Gastrocnemius medialis (tissue), 4 donors: ENCODE measurements around the gene PTPN3. TPM values are rescaled to one million over a fixed set of nuclear protein-coding genes. Genes with fewer than 3 reads are reported as not detected.

ENCODE experiments used
- ATAC-seq, 2 donors: fragments of 150-250 bp; one replicate each; pipeline ENCODE4 v1.9.1; 2016
- DNase-seq, 2 donors: peaks; one replicate each; pipeline ENCODE4 v3.0.0-alpha.2; 2019
- H3K27ac ChIP-seq, 4 donors: fragments of 200-600 bp; sonication (generic); 1 replicate in 1 of 4; 2 replicates in 3 of 4; pipeline ENCODE4 v1.5.1; 2016 to 2018; ENCODE audit warnings: mild to moderate bottlenecking in 2 of 4, moderate library complexity in 1 of 4
- H3K27me3 ChIP-seq, 3 donors: fragments of 200-600 bp; sonication (generic) in 2 of 3; 1 replicate in 1 of 3; 2 replicates in 2 of 3; pipeline versions ENCODE4 v1.5.1 to v1.6.0; 2016 to 2019; ENCODE audit warnings: mild to moderate bottlenecking in 1 of 3, moderate library complexity in 1 of 3
- H3K36me3 ChIP-seq, 2 donors: fragments of 200-600 bp; sonication (generic) in 1 of 2; one replicate each; pipeline ENCODE4 v1.5.1; 2017 to 2018
- H3K4me1 ChIP-seq, 2 donors: fragments of 200-600 bp; sonication (generic) in 1 of 2; one replicate each; pipeline ENCODE4 v1.5.1; 2016 to 2017; ENCODE audit warnings: mild to moderate bottlenecking in 2 of 2
- H3K4me3 ChIP-seq, 4 donors: fragments of 200-600 bp; sonication (generic) in 3 of 4; 1 replicate in 1 of 4; 2 replicates in 3 of 4; pipeline ENCODE4 v1.5.1; 2016 to 2019; ENCODE audit warnings: mild to moderate bottlenecking in 2 of 4
- H3K9me3 ChIP-seq, 3 donors: fragments of 200-600 bp; sonication (generic) in 2 of 3; 1 replicate in 1 of 3; 2 replicates in 2 of 3; pipeline ENCODE4 v1.5.1; 2016 to 2019
- POLR2A ChIP-seq, 2 donors: fragments of 450-650 bp; IDR thresholded peaks; one replicate each; pipeline ENCODE4 v1.6.1; 2017; ENCODE audit warnings: antibody characterized with exemption in 2 of 2, mild to moderate bottlenecking in 2 of 2, moderate library complexity in 2 of 2
- in situ Hi-C, 4 donors: fragments of 200-750 bp; cut with MboI; loops; one replicate each; pipeline versions ENCODE4 v1.15.0 to v1.8.0; 2017; ENCODE audit warnings: low sequenced_read_pairs in 4 of 4
- intact Hi-C: fragments of 100-400 bp; cut with DNase I; formaldehyde crosslinking; loops from one replicate; pipeline ENCODE4 v1.15.1; 2023; ENCODE audit warnings: low total_unique reads
- total RNA-seq, 4 donors: library from RNA; depleted of rRNA; stranded (reverse); fragments of >200 nt; gene quantifications; one replicate each; pipeline versions ENCODE4 v1.1.0 to v1.2.3, GENCODE V29; 2016
- TF ChIP-seq, protein P1 (sequence below), 5 experiments: fragments of 450-650 bp in 3 of 5; fragments of 200-600 bp in 2 of 5; sonication (generic) in 2 of 5; IDR thresholded peaks in 4 of 5; conservative IDR thresholded peaks in 1 of 5; 1 replicate in 4 of 5; 2 replicates in 1 of 5; pipeline ENCODE4 v1.5.1; 2016 to 2019; ENCODE audit warnings: antibody characterized with exemption in 5 of 5, mild to moderate bottlenecking in 3 of 5, moderate library complexity in 3 of 5

Gene PTPN3
- total RNA-seq, 4 donors from 2014 or later = 15.6 to 305 (median 82.2) TPM

DNA sequence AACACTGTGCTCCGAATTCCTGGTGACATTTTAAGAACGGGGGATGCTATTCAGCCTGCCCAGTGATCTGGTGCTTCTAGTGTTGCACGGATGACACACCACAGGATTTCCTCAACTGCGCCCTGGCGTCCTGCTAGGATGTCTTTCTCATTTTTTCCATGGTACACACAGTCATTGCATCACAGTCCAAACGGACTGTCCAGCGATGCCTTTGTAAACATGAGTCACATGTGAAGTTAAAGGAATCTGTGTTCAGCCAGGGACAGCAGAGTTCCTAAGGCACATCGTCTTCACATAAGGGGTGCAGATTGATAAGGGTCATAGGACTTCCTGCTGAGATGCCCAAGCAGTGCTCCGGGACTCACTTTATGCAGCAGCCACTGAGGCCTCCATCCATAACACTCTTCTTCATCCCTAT, 9.3 kb upstream of the PTPN3 start:
- TF ChIP-seq, protein P1, sequence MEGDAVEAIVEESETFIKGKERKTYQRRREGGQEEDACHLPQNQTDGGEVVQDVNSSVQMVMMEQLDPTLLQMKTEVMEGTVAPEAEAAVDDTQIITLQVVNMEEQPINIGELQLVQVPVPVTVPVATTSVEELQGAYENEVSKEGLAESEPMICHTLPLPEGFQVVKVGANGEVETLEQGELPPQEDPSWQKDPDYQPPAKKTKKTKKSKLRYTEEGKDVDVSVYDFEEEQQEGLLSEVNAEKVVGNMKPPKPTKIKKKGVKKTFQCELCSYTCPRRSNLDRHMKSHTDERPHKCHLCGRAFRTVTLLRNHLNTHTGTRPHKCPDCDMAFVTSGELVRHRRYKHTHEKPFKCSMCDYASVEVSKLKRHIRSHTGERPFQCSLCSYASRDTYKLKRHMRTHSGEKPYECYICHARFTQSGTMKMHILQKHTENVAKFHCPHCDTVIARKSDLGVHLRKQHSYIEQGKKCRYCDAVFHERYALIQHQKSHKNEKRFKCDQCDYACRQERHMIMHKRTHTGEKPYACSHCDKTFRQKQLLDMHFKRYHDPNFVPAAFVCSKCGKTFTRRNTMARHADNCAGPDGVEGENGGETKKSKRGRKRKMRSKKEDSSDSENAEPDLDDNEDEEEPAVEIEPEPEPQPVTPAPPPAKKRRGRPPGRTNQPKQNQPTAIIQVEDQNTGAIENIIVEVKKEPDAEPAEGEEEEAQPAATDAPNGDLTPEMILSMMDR (IDR thresholded peaks at IDR 0.05 in 4 of 5, conservative IDR thresholded peaks at IDR 0.05 in 1 of 5) = no peak
- peak in 1 of 2 donors; percentile 53 for TF ChIP-seq POLR2A (IDR thresholded peaks at IDR 0.05)
- Histone ChIP-seq H3K4me1 (peaks cover 24 to 26% of the 10 kb centered on the region in 2 donors), H3K27me3 (no peaks in the 10 kb centered on the region), H3K9me3 (no peaks in the 10 kb centered on the region), H3K27ac (peak overlapping the region; percentile 87 to 94 (median 91)), H3K36me3 (no peaks in the 10 kb centered on the region), H3K4me3 (peak overlapping the region in 1 of 4 donors; percentile 1)
- intact Hi-C loops = loop anchor here (1.0 to 5.0 kb wide), 4 partner anchors 32 to 395 kb away; no protein-coding TSS in a partner anchor
- peak; percentile 93 to 97 for DNase-seq
- in situ Hi-C loops = no loop called here
- peak; percentile 96 for ATAC-seq

DNA sequence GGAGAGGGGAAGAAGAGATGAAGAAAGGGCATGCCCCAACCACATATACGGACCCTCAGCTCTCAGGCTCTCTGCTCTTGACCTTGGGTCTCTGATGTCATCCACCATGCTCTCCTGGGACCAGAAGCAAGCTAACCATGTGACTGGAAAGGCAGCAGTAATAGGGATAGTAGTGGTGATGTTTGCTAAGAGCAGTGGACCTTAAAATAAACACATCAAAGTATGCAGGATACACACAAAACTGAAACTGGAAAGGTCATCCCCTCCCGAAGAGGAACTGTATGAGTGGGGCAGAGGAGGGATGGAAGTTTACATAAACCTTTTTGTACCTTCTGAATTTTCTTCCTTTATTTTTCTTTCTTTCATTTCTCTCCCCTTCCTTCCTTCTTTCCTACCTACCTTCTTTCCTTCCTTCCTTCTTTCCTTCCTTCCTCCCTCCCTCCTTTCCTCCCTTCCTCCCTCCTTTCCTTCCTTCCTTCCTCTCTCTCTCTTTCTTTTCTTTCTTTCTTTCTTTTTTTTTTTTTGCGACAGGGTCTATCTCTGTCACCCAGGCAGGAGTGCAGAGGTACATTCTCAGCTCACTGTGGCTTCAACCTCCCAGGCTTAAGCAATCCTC, 8.1 kb upstream of the PTPN3 start:
- Histone ChIP-seq H3K36me3 (no peaks in the 10 kb centered on the region), H3K4me3 (no peak overlapping the region), H3K27me3 (no peaks in the 10 kb centered on the region), H3K27ac (peak overlapping the region; percentile 83 to 87 (median 86)), H3K4me1 (peaks cover 24% of the 10 kb centered on the region in 2 donors), H3K9me3 (no peaks in the 10 kb centered on the region)
- intact Hi-C loops (loop anchor here (2.0 to 5.0 kb wide), 2 partner anchors 53 to 394 kb away; no protein-coding TSS in a partner anchor), in situ Hi-C loops (no loop called here)
- DNase-seq (no peak), ATAC-seq (no peak)
- TF ChIP-seq, protein P1 (IDR thresholded peaks at IDR 0.05 in 4 of 5, conservative IDR thresholded peaks at IDR 0.05 in 1 of 5) = no peak
- no peak for TF ChIP-seq POLR2A (IDR thresholded peaks at IDR 0.05)

DNA sequence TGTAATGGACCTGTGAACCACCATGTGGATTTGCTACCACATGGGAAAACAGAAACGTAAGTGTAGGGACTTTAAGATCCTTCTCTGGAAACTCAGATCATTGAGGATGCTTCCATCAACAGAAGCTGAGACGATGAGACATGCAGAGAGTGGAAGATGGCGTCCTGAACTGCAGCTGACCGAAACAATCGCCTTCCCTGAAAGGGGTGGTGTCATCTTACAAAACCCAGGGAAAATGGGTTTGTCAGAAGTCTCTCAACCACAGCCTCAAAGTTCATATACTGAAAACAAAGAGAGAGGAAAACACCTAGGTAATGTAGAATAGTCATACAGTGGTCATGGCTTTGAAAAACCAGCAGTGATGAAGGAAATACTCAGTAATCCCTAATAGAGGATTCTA, 6.6 kb upstream of the PTPN3 start:
- intact Hi-C loops = loop anchor here (5.0 kb wide), 1 partner anchor 392 kb away; no protein-coding TSS in a partner anchor
- ATAC-seq = no peak
- in situ Hi-C loops = no loop called here

DNA sequence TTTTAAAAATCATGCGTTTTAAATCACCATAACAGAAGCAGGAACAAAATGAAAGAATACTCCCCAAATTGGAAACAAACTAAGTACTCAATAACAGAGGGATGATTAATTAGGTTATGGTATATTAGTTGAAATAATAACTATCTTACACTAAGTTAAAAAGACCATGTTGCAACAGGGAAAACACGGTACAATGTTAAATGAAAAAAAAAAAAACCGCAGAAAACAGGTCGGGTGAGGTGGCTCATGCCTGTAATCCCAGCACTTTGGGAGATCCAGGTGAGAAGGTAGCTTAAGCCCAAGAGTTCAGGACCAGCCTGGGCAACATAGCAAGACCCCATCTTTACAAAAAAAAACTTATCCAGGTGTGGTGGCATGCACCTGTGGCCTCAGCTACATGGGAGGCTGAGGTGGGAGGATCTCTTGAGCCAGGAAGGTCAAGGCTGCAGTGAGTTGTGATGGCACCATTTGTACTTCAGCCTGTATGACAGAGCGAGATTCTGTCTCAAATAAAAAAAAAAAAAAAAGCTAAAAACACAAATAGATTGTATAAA, 2.4 kb upstream of the PTPN3 start:
- in situ Hi-C loops = no loop called here
- ATAC-seq (no peak), DNase-seq (no peak)
- peaks cover 0 to 2% (median 0%) of the 10 kb centered on the region in 3 donors for H3K27me3 ChIP-seq
- no peak for TF ChIP-seq POLR2A (IDR thresholded peaks at IDR 0.05)
- TF ChIP-seq, protein P1 (IDR thresholded peaks at IDR 0.05 in 4 of 5, conservative IDR thresholded peaks at IDR 0.05 in 1 of 5) = no peak
- H3K4me1 ChIP-seq = peaks cover 8 to 23% of the 10 kb centered on the region in 2 donors
- intact Hi-C loops = no loop called here
- no peaks in the 10 kb centered on the region for H3K36me3 ChIP-seq
- H3K4me3 ChIP-seq = no peak overlapping the region
- H3K27ac ChIP-seq = peak overlapping the region in 2 of 4 donors; percentile 57 to 81
- H3K9me3 ChIP-seq = no peaks in the 10 kb centered on the region

More for the DNA sequence above, 6.6 kb upstream of the PTPN3 start:
- Histone ChIP-seq H3K4me1 (peaks cover 17 to 24% of the 10 kb centered on the region in 2 donors), H3K36me3 (no peaks in the 10 kb centered on the region), H3K4me3 (no peak overlapping the region), H3K9me3 (no peaks in the 10 kb centered on the region), H3K27me3 (no peaks in the 10 kb centered on the region), H3K27ac (no peak overlapping the region)
- TF ChIP-seq, protein P1 (IDR thresholded peaks at IDR 0.05 in 4 of 5, conservative IDR thresholded peaks at IDR 0.05 in 1 of 5) = no peak
- no peak for TF ChIP-seq POLR2A (IDR thresholded peaks at IDR 0.05)
- DNase-seq = no peak
